ENCODE measurements around the gene LRFN2.

LRFN2 gene

GRCh38 chr6:40550202-40551101 is 36.7 kb downstream of the LRFN2 start:
- FAIRE-seq: peak; percentile 84
- DNase-seq (ENCODE audit: insufficient read length, low spot score): peak; percentile 27

GRCh38 chr6:40545954-40546353 is 41.2 kb downstream of the LRFN2 start:
- FAIRE-seq: no peak

GRCh38 chr6:40543776-40544175 is 43.4 kb downstream of the LRFN2 start:
- DNase-seq (ENCODE audit: insufficient read length, low spot score): no peak
- no peak for FAIRE-seq

More at GRCh38 chr6:40545954-40546353, 41.2 kb downstream of the LRFN2 start:
- DNase-seq (ENCODE audit: insufficient read length, low spot score): no peak

- DNase-seq (ENCODE audit: insufficient read length, low spot score): no peak
- FAIRE-seq: no peak
Measured at GRCh38 chr6:40543146-40543545, 44.0 kb downstream of the LRFN2 start.

- no peak for DNase-seq (ENCODE audit: insufficient read length, low spot score)
- no peak for FAIRE-seq
Measured at GRCh38 chr6:40542175-40542764, 44.9 kb downstream of the LRFN2 start.

GRCh38 chr6:40541556-40542174 is 45.5 kb downstream of the LRFN2 start:
- FAIRE-seq (no peak), DNase-seq (ENCODE audit: insufficient read length, low spot score) (no peak)

- FAIRE-seq: no peak
- no peak for DNase-seq (ENCODE audit: insufficient read length, low spot score)
Measured at GRCh38 chr6:40540790-40541189, 46.4 kb downstream of the LRFN2 start.

- no peak for FAIRE-seq
- DNase-seq (ENCODE audit: insufficient read length, low spot score): no peak
Measured at GRCh38 chr6:40539853-40540252, 47.3 kb downstream of the LRFN2 start.

- FAIRE-seq (no peak), DNase-seq (ENCODE audit: insufficient read length, low spot score) (no peak)
Measured at GRCh38 chr6:40538556-40538955, 48.6 kb downstream of the LRFN2 start.

GRCh38 chr6:40537446-40537845 is 49.7 kb downstream of the LRFN2 start:
- no peak for DNase-seq (ENCODE audit: insufficient read length, low spot score)
- FAIRE-seq: no peak

- no peak for DNase-seq (ENCODE audit: insufficient read length, low spot score)
- no peak for FAIRE-seq
Measured at GRCh38 chr6:40536442-40536841, 50.7 kb downstream of the LRFN2 start.

GRCh38 chr6:40535819-40536380 is 51.3 kb downstream of the LRFN2 start:
- no peak for DNase-seq (ENCODE audit: insufficient read length, low spot score)
- FAIRE-seq: no peak

- DNase-seq (ENCODE audit: insufficient read length, low spot score): no peak
- no peak for FAIRE-seq
Measured at GRCh38 chr6:40535110-40535818, 51.9 kb downstream of the LRFN2 start.

- no peak for FAIRE-seq
- no peak for DNase-seq (ENCODE audit: insufficient read length, low spot score)
Measured at GRCh38 chr6:40532349-40533000, 54.7 kb downstream of the LRFN2 start.

GRCh38 chr6:40529919-40530318 is 57.2 kb downstream of the LRFN2 start:
- no peak for FAIRE-seq
- DNase-seq (ENCODE audit: insufficient read length, low spot score): no peak

- DNase-seq (ENCODE audit: insufficient read length, low spot score) (no peak), FAIRE-seq (no peak)
Measured at GRCh38 chr6:40529040-40529439, 58.1 kb downstream of the LRFN2 start.

- FAIRE-seq (no peak), DNase-seq (ENCODE audit: insufficient read length, low spot score) (no peak)
Measured at GRCh38 chr6:40528051-40528450, 59.1 kb downstream of the LRFN2 start.

GRCh38 chr6:40526036-40526435 is 61.1 kb downstream of the LRFN2 start:
- DNase-seq (ENCODE audit: insufficient read length, low spot score): no peak
- FAIRE-seq: no peak

GRCh38 chr6:40524797-40525585 is 62.2 kb downstream of the LRFN2 start:
- DNase-seq (ENCODE audit: insufficient read length, low spot score) (no peak), FAIRE-seq (no peak)

Data from GM19239 (cell line).